Lower lobe of right lung (tissue), 2 donors: Measurements from ENCODE around the gene LRRIQ1. TPM values are rescaled to one million over a fixed set of nuclear protein-coding genes. Genes with fewer than 3 reads are reported as not detected.

Experiments used
- ATAC-seq, 2 donors: fragments of 200-7000 bp; cut with Tn5 transposase; one replicate each; pipeline ENCODE4 v1.9.1; 2020 to 2022; ENCODE audit warnings: mild to moderate bottlenecking in 2 of 2, moderate library complexity in 2 of 2
- DNase-seq: peaks from one replicate; pipeline ENCODE4 v3.0.0-alpha.2; 2020
- H3K27ac ChIP-seq: fragments of 200-600 bp; one replicate; pipeline ENCODE4 v1.8.0; 2022
- H3K27me3 ChIP-seq: fragments of 200-600 bp; one replicate; pipeline ENCODE4 v1.8.0; 2022; ENCODE audit warnings: low read depth
- H3K36me3 ChIP-seq: fragments of 200-600 bp; one replicate; pipeline ENCODE4 v1.8.0; 2022; ENCODE audit warnings: mild to moderate bottlenecking
- H3K4me1 ChIP-seq: fragments of 200-600 bp; one replicate; pipeline ENCODE4 v1.8.0; 2022
- H3K4me3 ChIP-seq: fragments of 200-600 bp; one replicate; pipeline ENCODE4 v1.8.0; 2022; ENCODE audit warnings: mild to moderate bottlenecking
- H3K9me3 ChIP-seq: fragments of 200-600 bp; one replicate; pipeline ENCODE4 v1.8.0; 2022
- intact Hi-C: fragments of 100-400 bp; cut with DNase I; formaldehyde crosslinking; loops from one replicate; pipeline ENCODE4 v1.11.0; 2022
- total RNA-seq: library from RNA; stranded (reverse); fragmentation: NEBNext Ultra II Directional; extraction: Animal tissue kit (Norgen Biotek cat#: 25700); gene quantifications from one replicate; pipeline ENCODE4 v1.2.1, GENCODE V29; 2021
- TF ChIP-seq, protein P1 (sequence below): fragments of 200-600 bp; IDR thresholded peaks from one replicate; pipeline ENCODE4 v1.8.0; 2022; ENCODE audit warnings: antibody characterized with exemption, mild to moderate bottlenecking
- donor health status: DM: no; HTN: yes; CAD: no; lungs with severe emphysema.

LRRIQ1 gene
- total RNA-seq, 1 donor from 2014 or later = 10.6 TPM

DNA sequence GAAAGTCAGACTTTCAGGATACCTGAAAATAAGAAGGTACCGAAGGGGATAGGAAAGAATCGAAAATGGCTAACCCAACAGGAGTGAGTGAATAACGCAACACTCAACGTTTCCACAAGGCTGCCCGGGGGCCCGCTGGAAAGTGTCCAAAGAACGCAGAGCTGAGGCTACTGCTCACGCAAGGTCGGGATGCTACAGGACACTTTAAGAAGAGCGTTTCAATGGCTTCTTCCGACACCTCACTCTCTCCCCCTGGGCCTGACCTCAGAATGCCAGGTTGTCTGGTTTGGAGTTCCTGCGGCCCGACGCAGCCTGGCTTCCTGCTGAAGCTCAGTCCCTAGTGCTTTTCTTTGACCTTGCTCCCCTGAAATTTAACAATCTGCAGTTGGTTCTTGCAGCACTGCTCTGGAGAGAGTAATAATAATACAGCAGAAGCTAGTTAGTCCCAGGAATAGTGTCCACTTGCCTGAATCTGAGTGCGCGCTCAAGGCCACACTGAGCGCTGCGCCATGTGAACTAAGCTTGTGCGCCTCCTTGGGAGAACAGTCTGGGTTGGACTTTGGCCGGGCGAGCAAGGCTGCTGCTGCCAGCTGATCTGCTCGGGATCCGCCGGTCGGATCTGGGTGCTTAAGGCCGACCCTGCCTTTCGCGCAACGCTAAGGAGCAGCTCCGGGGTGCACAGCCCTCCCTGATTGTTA lies 241.9 kb downstream of the LRRIQ1 start:
- peak; percentile 24 for DNase-seq
- no peak overlapping the region for H3K27ac ChIP-seq
- no peaks in the 10 kb centered on the region for H3K36me3 ChIP-seq
- intact Hi-C loops = no loop called here
- H3K4me3 ChIP-seq = no peak overlapping the region
- peak in 1 of 2 donors; percentile 35 for ATAC-seq
- peaks cover 96% of the 10 kb centered on the region for H3K27me3 ChIP-seq
- H3K9me3 ChIP-seq = no peaks in the 10 kb centered on the region
- TF ChIP-seq, protein P1, sequence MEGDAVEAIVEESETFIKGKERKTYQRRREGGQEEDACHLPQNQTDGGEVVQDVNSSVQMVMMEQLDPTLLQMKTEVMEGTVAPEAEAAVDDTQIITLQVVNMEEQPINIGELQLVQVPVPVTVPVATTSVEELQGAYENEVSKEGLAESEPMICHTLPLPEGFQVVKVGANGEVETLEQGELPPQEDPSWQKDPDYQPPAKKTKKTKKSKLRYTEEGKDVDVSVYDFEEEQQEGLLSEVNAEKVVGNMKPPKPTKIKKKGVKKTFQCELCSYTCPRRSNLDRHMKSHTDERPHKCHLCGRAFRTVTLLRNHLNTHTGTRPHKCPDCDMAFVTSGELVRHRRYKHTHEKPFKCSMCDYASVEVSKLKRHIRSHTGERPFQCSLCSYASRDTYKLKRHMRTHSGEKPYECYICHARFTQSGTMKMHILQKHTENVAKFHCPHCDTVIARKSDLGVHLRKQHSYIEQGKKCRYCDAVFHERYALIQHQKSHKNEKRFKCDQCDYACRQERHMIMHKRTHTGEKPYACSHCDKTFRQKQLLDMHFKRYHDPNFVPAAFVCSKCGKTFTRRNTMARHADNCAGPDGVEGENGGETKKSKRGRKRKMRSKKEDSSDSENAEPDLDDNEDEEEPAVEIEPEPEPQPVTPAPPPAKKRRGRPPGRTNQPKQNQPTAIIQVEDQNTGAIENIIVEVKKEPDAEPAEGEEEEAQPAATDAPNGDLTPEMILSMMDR = no peak
- peaks cover 11% of the 10 kb centered on the region for H3K4me1 ChIP-seq

DNA sequence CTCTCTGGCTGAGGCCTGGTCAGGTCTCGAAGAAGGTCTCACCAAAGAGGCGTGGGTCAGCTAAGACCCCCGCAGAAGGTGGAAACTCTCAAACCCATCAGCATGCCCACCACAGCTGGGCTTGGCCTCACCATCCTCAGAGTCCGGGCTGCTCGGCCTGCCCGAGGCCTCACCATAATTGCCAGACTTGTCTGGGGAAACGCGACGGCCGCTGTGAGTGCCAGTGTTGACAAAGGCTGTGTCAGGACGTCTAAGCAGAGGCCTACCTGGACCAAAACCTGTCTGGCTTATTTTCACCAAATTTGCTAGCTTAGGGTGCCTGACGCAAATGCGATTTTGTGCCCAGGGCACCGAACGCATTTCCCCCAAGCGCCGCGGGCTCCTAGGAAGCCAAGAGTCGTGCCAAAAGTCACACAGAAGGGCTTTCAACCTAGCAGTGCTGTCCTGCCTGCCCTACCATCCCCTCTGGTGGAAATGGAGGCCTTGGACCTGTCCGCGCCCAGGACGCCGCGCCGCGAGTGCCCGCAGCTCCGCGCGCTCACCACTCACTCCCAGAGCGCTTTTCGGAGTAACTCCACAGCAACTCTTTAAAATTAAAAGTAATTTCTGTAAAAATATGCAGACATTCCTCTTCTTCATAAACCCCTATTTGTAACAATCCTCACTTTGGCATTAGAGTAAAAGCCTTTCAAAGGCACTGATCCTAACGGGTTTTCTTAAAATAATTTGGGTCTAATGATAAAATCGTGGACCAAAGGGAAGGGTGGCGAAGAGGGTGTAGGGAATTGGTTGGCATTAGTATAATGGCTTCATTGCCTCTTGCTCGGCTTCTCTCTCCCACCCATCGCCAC lies 242.7 kb downstream of the LRRIQ1 start:
- no peaks in the 10 kb centered on the region for H3K36me3 ChIP-seq
- TF ChIP-seq, protein P1 = no peak
- H3K27me3 ChIP-seq = peaks cover 96% of the 10 kb centered on the region
- H3K4me1 ChIP-seq = peaks cover 11% of the 10 kb centered on the region
- no peak overlapping the region for H3K4me3 ChIP-seq
- H3K9me3 ChIP-seq = no peaks in the 10 kb centered on the region
- ATAC-seq (peak; percentile 31 to 34), DNase-seq (peak; percentile 32)
- no peak overlapping the region for H3K27ac ChIP-seq
- intact Hi-C loops = no loop called here

DNA sequence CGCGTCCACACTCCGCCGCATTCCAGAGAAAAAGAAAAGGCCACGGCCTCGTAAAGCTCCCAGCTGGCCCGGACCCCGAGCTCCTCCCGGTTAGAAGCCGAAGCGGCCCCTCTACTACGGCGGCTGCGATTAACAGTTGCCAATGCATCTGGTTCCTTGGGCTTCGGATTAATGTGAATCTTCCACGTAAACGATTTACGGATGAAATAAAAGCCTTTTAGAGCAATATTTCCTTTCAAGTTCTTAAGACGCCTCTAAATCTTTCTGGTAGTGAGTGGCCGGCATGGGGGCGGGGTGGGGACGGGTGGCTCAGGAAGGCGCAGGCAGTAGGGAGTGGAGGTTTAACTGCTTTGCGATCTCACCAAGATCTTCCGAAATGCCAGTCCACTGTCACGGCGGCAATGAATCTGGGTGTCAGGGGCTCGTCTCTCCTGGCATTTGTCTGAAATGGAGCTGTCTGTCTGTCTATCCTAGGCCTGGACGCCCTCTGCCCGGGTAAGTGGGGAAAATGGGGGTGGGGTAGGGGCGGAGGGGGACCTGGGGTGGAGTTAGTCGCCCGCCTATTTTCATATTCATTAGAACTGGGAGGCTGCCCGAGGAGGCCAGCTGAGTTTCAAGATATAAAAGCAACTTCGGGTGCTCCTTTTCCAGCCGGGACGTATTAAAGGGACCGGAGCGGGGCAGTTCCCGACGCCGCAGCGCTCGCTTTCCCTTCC lies 243.5 kb downstream of the LRRIQ1 start:
- peak; percentile 29 for DNase-seq
- Histone ChIP-seq H3K27ac (no peak overlapping the region), H3K36me3 (no peaks in the 10 kb centered on the region), H3K4me3 (peak overlapping the region; percentile 42), H3K9me3 (no peaks in the 10 kb centered on the region), H3K4me1 (peaks cover 11% of the 10 kb centered on the region), H3K27me3 (peaks cover 94% of the 10 kb centered on the region)
- peak in 1 of 2 donors; percentile 66 for ATAC-seq
- TF ChIP-seq, protein P1 = no peak
- intact Hi-C loops = no loop called here

- Histone ChIP-seq H3K36me3 (no peaks in the 10 kb centered on the region), H3K4me3 (peak within 1 kb of the TSS; percentile 42), H3K9me3 (no peaks in the 10 kb centered on the region), H3K4me1 (peaks cover 11% of the 10 kb centered on the region), H3K27ac (no peak within 1 kb of the TSS), H3K27me3 (peaks cover 90% of the 10 kb centered on the region)
- TF ChIP-seq, protein P1 = no peak
- peak; percentile 37 for DNase-seq
- peak; percentile 23 to 51 for ATAC-seq
- intact Hi-C loops = no loop called here
Observed at GRCh38 chr12:85280165-85280983, 244.2 kb downstream of the LRRIQ1 start, which contains the start of gene ALX1. Gene ALX1 (plus strand): TSS chr12:85280220. CDS start chr12:85280262, 42 bp downstream.
